ENCODE data around the gene GNAI1. TPM values are rescaled to one million over a fixed set of nuclear protein-coding genes. Genes with fewer than 3 reads are reported as not detected.

GNAI1 gene
- total and polyA plus RNA-seq, 9 donors, result 27.0 to 57.1 (median 37.2) TPM

DNA sequence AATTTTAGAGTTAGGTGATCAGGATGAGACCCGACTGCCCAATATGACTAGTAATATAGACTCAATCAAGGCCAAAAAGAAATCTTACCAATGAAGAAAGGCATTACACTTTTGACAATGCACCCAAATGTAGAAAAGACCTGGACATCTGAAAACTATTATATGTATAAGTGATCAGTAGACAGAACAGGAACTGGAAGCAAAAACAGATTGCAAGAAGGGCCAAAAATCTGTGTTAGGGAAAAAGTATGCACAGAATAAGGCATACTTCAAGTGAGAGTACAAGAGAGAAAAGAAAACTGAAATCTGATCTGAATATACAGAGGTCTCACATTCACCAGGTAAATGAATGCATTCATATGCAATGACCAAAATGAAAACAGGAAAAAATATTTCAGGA is 107.0 kb downstream of the GNAI1 start:
- peak; percentile 75 for DNase-seq
- H3K4me1 ChIP-seq (ENCODE audit: control insufficient read depth, insufficient read depth, low read length), result peaks cover 8% of the 10 kb centered on the region
- H3K4me3 ChIP-seq (ENCODE audit: low read length), result no peak overlapping the region
- H3K27me3 ChIP-seq (ENCODE audit: control insufficient read depth, insufficient read depth, low read length), result no peaks in the 10 kb centered on the region
- no peaks in the 10 kb centered on the region for H3K9me3 ChIP-seq (replicated peaks; ENCODE audit: control insufficient read depth, low read depth, low read length)
- H3K27ac ChIP-seq (ENCODE audit: low read length), result no peak overlapping the region
- H3K36me3 ChIP-seq (ENCODE audit: control insufficient read depth, insufficient read depth, low read length), result no peaks in the 10 kb centered on the region
- WGBS (ENCODE audit: insufficient coverage), result no CpG with 5 or more reads among the region's 1 CpG

DNA sequence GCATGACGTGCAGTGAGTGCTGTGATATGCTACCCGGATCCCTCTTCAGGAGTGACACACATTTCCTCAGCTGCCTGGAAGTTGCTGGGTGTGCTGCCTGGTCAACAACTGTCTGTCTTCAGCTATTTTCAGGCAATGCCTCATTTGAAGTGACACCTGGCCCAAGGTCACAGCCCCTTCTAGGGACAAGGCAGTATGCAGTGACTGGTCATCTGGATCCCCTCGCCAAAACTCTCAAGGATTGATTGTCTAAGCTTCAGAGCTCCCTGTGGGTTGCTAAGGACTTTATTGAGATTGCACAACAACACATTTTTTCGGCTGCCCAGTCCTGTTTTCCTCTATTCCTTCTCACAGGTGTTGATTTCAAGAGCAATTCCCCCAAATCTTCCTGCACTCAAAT is 108.8 kb downstream of the GNAI1 start:
- DNase-seq, result peak; percentile 41
- Histone ChIP-seq H3K4me3 (ENCODE audit: low read length) (no peak overlapping the region), H3K27ac (ENCODE audit: low read length) (no peak overlapping the region), H3K27me3 (ENCODE audit: control insufficient read depth, insufficient read depth, low read length) (no peaks in the 10 kb centered on the region), H3K36me3 (ENCODE audit: control insufficient read depth, insufficient read depth, low read length) (no peaks in the 10 kb centered on the region), H3K9me3 (replicated peaks; ENCODE audit: control insufficient read depth, low read depth, low read length) (no peaks in the 10 kb centered on the region), H3K4me1 (ENCODE audit: control insufficient read depth, insufficient read depth, low read length) (peaks cover 8% of the 10 kb centered on the region)
- WGBS (ENCODE audit: insufficient coverage), result 70% methylated on average over 3 of the region's 4 CpGs

DNA sequence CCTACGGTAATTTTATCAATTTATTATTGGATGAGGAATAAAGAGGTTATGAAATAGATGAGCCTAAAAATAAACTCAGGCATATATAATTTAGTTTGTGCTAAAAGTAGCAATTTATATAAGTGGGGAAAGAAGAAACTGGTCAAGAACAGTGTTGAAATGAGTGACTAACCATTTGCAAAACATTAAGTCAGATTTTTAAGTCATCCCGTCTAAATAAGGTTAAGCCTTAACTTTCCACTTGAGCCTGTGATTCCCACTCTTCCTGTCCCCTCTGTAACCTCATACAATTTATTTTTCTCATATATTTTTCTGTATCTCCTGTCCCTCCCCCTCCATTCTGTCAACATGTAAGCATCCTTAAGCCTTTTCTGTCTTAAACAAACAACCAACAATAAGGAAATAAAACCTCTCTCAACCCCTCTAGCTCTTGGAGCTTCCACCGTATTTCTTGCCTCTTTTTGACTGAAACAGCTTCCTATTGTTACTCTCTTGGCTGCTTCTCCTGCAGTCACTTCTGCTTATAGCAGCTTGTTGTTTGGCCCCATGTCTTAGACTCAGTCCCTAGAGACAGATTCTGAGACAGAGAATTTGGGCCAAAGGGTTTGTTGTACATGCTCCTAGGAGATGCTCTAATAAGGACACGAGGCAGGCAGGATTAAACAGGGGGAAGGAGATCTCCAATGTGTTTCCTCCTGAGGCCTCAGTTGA is 109.7 kb downstream of the GNAI1 start:
- peak overlapping the region; percentile 77 for H3K27ac ChIP-seq (ENCODE audit: low read length)
- peak; percentile 95 for DNase-seq
- WGBS (ENCODE audit: insufficient coverage), result 17% methylated on average over 2 of the region's 4 CpGs

DNA sequence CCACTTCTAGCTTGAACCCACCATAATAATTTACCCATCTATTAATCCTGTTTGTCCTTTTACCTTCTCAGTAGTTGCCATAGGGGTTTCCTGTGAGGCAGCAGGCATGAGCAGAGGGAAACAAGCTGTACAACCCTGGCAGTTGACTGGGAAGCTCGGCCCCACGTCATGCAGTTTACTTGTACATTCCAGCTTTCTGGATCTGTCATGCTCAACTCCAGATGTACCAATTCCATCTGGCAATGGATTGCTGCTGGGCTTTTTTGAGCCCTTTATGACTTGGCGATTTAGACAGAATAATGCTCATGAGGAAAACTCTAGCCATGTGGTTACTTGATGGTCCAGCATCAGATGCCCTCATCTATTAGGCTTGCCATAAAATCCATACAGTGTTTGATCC is 112.5 kb downstream of the GNAI1 start:
- 63% methylated on average over 3 of the region's 3 CpGs for WGBS (ENCODE audit: insufficient coverage)
- H3K36me3 ChIP-seq (ENCODE audit: control insufficient read depth, insufficient read depth, low read length), result no peaks in the 10 kb centered on the region
- peaks cover 6% of the 10 kb centered on the region for H3K4me1 ChIP-seq (ENCODE audit: control insufficient read depth, insufficient read depth, low read length)
- H3K27me3 ChIP-seq (ENCODE audit: control insufficient read depth, insufficient read depth, low read length), result no peaks in the 10 kb centered on the region
- H3K27ac ChIP-seq (ENCODE audit: low read length), result no peak overlapping the region
- H3K9me3 ChIP-seq (replicated peaks; ENCODE audit: control insufficient read depth, low read depth, low read length), result no peaks in the 10 kb centered on the region
- no peak for DNase-seq
- H3K4me3 ChIP-seq (ENCODE audit: low read length), result no peak overlapping the region

More for the DNA sequence above, 109.7 kb downstream of the GNAI1 start:
- Histone ChIP-seq H3K9me3 (replicated peaks; ENCODE audit: control insufficient read depth, low read depth, low read length) (no peaks in the 10 kb centered on the region), H3K27me3 (ENCODE audit: control insufficient read depth, insufficient read depth, low read length) (no peaks in the 10 kb centered on the region), H3K4me3 (ENCODE audit: low read length) (no peak overlapping the region), H3K36me3 (ENCODE audit: control insufficient read depth, insufficient read depth, low read length) (no peaks in the 10 kb centered on the region), H3K4me1 (ENCODE audit: control insufficient read depth, insufficient read depth, low read length) (peaks cover 8% of the 10 kb centered on the region)

DNA sequence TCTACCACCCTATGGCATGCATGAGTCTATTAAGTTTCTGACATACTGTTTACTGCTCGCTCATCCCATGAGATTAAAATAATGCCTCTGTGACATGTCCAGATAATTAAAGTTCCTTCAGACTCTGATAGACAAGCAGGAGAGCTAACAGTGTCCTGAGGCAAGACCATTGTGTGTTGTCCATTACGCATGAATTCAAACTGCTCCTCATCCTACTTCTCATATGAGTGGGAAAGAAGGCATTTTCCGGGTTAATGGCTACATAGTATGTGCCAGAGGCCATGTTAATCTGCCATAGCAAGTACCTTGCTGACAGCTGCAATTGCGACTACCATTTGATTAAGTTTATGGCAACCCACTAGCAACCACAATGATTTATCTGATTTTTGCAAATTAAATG is 113.3 kb downstream of the GNAI1 start:
- Histone ChIP-seq H3K4me1 (ENCODE audit: control insufficient read depth, insufficient read depth, low read length) (peaks cover 6% of the 10 kb centered on the region), H3K9me3 (replicated peaks; ENCODE audit: control insufficient read depth, low read depth, low read length) (no peaks in the 10 kb centered on the region), H3K4me3 (ENCODE audit: low read length) (no peak overlapping the region), H3K36me3 (ENCODE audit: control insufficient read depth, insufficient read depth, low read length) (no peaks in the 10 kb centered on the region), H3K27me3 (ENCODE audit: control insufficient read depth, insufficient read depth, low read length) (no peaks in the 10 kb centered on the region), H3K27ac (ENCODE audit: low read length) (no peak overlapping the region)
- WGBS (ENCODE audit: insufficient coverage), result 100% methylated on average over 1 of the region's 4 CpGs
- no peak for DNase-seq

DNA sequence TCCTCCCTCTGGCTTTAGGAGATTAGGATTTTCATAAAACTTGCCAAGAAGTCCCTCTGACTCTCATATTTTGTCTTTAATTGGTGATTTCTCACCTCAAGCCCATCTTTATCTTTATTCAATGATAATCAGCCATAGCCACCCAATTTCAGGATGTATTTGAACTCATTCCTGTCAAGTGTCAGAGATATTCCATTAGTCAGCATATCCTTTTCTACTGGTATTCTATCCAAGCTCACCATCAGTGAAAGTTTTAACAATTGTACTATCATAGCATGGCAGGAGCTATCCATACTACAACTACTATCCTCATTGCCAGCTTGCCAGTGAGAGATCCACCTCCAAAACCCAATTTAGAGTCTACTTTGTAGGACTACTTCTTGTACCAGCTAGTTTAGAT is 114.6 kb downstream of the GNAI1 start:
- Histone ChIP-seq H3K9me3 (replicated peaks; ENCODE audit: control insufficient read depth, low read depth, low read length) (no peaks in the 10 kb centered on the region), H3K27me3 (ENCODE audit: control insufficient read depth, insufficient read depth, low read length) (no peaks in the 10 kb centered on the region), H3K36me3 (ENCODE audit: control insufficient read depth, insufficient read depth, low read length) (no peaks in the 10 kb centered on the region), H3K27ac (ENCODE audit: low read length) (no peak overlapping the region), H3K4me3 (ENCODE audit: low read length) (no peak overlapping the region), H3K4me1 (ENCODE audit: control insufficient read depth, insufficient read depth, low read length) (peaks cover 4% of the 10 kb centered on the region)
- DNase-seq, result no peak

DNA sequence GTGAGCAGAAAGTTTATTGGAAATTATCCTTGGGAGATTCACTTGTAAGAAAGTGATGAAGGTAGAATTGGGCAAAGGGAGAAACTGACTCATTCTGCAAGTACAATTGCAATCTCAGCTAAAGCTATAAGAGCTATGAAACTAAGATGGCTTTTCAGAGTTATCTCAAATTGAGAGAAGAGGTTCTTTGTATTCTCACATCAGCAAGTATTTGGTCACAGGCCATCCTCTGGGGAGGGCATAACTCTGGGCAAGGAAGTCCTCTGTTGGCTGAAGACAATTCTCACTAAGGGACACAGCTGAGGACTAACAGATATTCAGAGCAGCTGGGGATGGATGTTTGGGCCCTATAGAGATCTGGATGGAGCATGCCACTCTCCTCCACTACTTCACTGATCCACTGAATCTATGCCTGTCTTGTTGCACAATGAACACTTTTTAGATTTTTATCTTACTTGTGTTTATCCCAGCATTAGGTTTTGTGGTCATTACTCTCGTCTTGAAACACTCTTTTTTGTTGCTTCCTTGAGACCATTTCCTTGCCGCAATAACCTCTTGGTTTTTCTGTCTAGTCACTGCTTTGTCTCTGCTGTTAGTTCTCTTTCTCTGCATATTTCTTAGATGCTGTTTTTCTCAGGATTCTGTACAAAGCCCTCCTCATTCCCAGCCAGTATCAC is 115.1 kb downstream of the GNAI1 start:
- WGBS (ENCODE audit: insufficient coverage), result 80% methylated on average over 1 of the region's 2 CpGs
- no peak overlapping the region for H3K4me3 ChIP-seq (ENCODE audit: low read length)
- H3K27ac ChIP-seq (ENCODE audit: low read length), result no peak overlapping the region
- no peaks in the 10 kb centered on the region for H3K27me3 ChIP-seq (ENCODE audit: control insufficient read depth, insufficient read depth, low read length)
- H3K9me3 ChIP-seq (replicated peaks; ENCODE audit: control insufficient read depth, low read depth, low read length), result no peaks in the 10 kb centered on the region
- no peak for DNase-seq
- H3K4me1 ChIP-seq (ENCODE audit: control insufficient read depth, insufficient read depth, low read length), result peaks cover 2% of the 10 kb centered on the region
- H3K36me3 ChIP-seq (ENCODE audit: control insufficient read depth, insufficient read depth, low read length), result no peaks in the 10 kb centered on the region

DNA sequence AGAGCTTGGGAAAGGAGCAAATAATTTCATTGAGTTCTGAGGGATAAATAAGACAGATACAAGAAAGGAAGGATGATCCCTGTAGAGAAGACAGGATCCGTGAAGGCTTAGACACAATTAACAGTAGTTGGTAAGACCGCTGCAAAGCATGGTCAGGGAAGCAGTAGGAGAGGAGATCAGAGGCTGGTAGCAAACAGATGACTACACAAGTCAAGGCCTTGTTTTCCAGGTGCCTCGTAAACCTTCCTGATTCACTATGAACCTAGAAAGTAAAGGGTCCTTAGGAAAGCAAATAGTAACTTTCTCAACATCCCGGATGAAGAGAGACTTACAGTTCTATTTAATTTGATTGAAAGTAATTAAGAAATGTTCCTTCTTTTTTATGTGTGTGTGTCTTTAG is 118.6 kb downstream of the GNAI1 start:
- DNase-seq, result no peak
- WGBS (ENCODE audit: insufficient coverage), result no CpG with 5 or more reads among the region's 4 CpGs
- no peaks in the 10 kb centered on the region for H3K4me1 ChIP-seq (ENCODE audit: control insufficient read depth, insufficient read depth, low read length)
- no peak overlapping the region for H3K4me3 ChIP-seq (ENCODE audit: low read length)
- no peaks in the 10 kb centered on the region for H3K36me3 ChIP-seq (ENCODE audit: control insufficient read depth, insufficient read depth, low read length)
- no peaks in the 10 kb centered on the region for H3K9me3 ChIP-seq (replicated peaks; ENCODE audit: control insufficient read depth, low read depth, low read length)
- H3K27me3 ChIP-seq (ENCODE audit: control insufficient read depth, insufficient read depth, low read length), result no peaks in the 10 kb centered on the region
- no peak overlapping the region for H3K27ac ChIP-seq (ENCODE audit: low read length)

DNA sequence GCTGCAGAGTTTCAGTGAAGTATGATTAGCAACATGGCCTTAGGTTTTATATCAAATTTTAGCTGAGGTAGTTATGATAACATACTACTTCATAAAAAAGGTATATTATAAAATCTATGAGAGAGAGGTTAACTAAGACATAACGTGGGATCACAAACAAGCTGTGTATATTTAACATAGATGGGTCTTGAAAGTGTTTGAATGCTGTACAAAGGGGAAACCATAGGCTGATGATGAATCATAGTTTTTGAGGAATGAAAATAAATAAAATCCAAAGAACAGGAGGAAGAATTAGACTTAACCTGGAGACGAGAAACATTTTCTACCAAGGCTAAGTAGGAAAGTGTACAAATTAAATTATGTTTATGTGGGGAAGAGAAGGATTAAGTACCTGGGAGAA is 119.0 kb downstream of the GNAI1 start:
- no peak overlapping the region for H3K4me3 ChIP-seq (ENCODE audit: low read length)
- H3K36me3 ChIP-seq (ENCODE audit: control insufficient read depth, insufficient read depth, low read length), result no peaks in the 10 kb centered on the region
- 100% methylated on average over 1 of the region's 2 CpGs for WGBS (ENCODE audit: insufficient coverage)
- H3K9me3 ChIP-seq (replicated peaks; ENCODE audit: control insufficient read depth, low read depth, low read length), result no peaks in the 10 kb centered on the region
- no peak for DNase-seq
- no peaks in the 10 kb centered on the region for H3K27me3 ChIP-seq (ENCODE audit: control insufficient read depth, insufficient read depth, low read length)
- no peaks in the 10 kb centered on the region for H3K4me1 ChIP-seq (ENCODE audit: control insufficient read depth, insufficient read depth, low read length)
- H3K27ac ChIP-seq (ENCODE audit: low read length), result no peak overlapping the region

DNA sequence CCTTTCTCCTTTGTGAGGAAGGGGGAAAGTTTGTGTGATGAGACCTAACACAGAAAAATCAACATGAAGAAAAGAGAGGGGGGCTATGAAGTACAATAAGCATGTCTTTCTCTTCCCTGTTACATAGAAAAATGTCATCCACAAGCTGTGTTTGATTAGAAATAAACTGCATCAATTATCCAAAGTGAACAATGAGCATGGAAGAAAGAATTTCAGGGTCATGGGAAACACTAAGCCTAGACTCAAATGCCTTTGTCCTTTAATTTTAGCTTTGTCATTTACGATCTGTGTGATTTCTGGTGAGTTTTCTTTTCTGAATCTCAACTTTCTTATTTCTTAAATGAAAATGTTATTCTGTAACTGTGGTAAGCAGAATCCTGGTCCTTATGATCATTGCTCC is 121.0 kb downstream of the GNAI1 start:
- no peaks in the 10 kb centered on the region for H3K4me1 ChIP-seq (ENCODE audit: control insufficient read depth, insufficient read depth, low read length)
- WGBS (ENCODE audit: insufficient coverage), result no CpG with 5 or more reads among the region's 1 CpG
- H3K27me3 ChIP-seq (ENCODE audit: control insufficient read depth, insufficient read depth, low read length), result no peaks in the 10 kb centered on the region
- no peak for DNase-seq
- H3K27ac ChIP-seq (ENCODE audit: low read length), result no peak overlapping the region
- H3K9me3 ChIP-seq (replicated peaks; ENCODE audit: control insufficient read depth, low read depth, low read length), result no peaks in the 10 kb centered on the region
- no peak overlapping the region for H3K4me3 ChIP-seq (ENCODE audit: low read length)
- H3K36me3 ChIP-seq (ENCODE audit: control insufficient read depth, insufficient read depth, low read length), result no peaks in the 10 kb centered on the region

Measured in muscle of leg (tissue), 11 donors.